ENCODE data around the gene AKAP12. TPM values are rescaled to one million over a fixed set of nuclear protein-coding genes. Genes with fewer than 3 reads are reported as not detected.
A peak's percentile ranks its signal among the peaks of the same experiment; 100 is the strongest.

Gene AKAP12
- polyA plus RNA-seq, 1 donor (not counting 4 experiments of a cell fraction or from before 2014, with no cell fraction given) = 0.56 TPM

GRCh38 chr6:151379933-151380847, 140.4 kb downstream of the AKAP12 start:
- Histone ChIP-seq H3K27ac (ENCODE audit: control insufficient read depth, insufficient read depth, low read length) (peak overlapping the region; percentile 18), H3K79me2 (ENCODE audit: control insufficient read depth, insufficient read depth, low read length) (peaks cover 50% of the 10 kb centered on the region), H2AFZ (ENCODE audit: control insufficient read depth, low read length) (peak overlapping the region; percentile 74), H4K20me1 (ENCODE audit: control insufficient read depth, extremely low read depth, insufficient read depth, low read length) (peaks cover 2% of the 10 kb centered on the region), H3K4me1 (ENCODE audit: control insufficient read depth, extremely low read depth, insufficient read depth, low read length) (peaks cover 15% of the 10 kb centered on the region), H3K36me3 (ENCODE audit: control insufficient read depth in 2 of 2, extremely low read depth in 1 of 2, insufficient read depth in 2 of 2, low read length in 2 of 2) (peaks cover 0 to under 1% of the 10 kb centered on the region in 2 experiments), H3K4me2 (ENCODE audit: control insufficient read depth, extremely low read depth, insufficient read depth, low read depth, low read length) (peak overlapping the region; percentile 79), H3K9ac (ENCODE audit: control insufficient read depth, extremely low read depth, insufficient read depth, low read length) (peak overlapping the region; percentile 46), H3K27me3 (ENCODE audit: control insufficient read depth, extremely low read depth, insufficient read depth, low read length) (no peaks in the 10 kb centered on the region), H3K9me3 (ENCODE audit: control insufficient read depth, low read depth, low read length) (no peaks in the 10 kb centered on the region), H3K9me1 (ENCODE audit: control insufficient read depth, extremely low read depth, insufficient read depth, low read length) (no peaks in the 10 kb centered on the region), H3K4me3 (ENCODE audit: control insufficient read depth in 2 of 3, extremely low read depth in 1 of 3, insufficient read depth in 2 of 3, low read depth in 1 of 3, low read length in 3 of 3) (peak overlapping the region in 1 of 3 experiments; percentile 11)
- TF ChIP-seq EZH2 (IDR thresholded peaks at IDR 0.05; ENCODE audit: low read length) (no peak), CTCF (optimal IDR thresholded peaks at IDR 0.05 in 1 of 3, IDR thresholded peaks at IDR 0.05 in 1 of 3, conservative IDR thresholded peaks at IDR 0.05 in 1 of 3; ENCODE audit: extremely low read depth in 1 of 3, insufficient read depth in 2 of 3, low read length in 3 of 3) (no peak)
- dilution Hi-C loops (cut with MboI; ENCODE audit: extremely low pct_ligation_motif_present, low sequenced_read_pairs) = no loop called here
- FAIRE-seq (no peak), DNase-seq (ENCODE audit: low read depth, low spot score) (no peak)

- peak overlapping the region; percentile 79 for H3K4me2 ChIP-seq (ENCODE audit: control insufficient read depth, extremely low read depth, insufficient read depth, low read depth, low read length)
Observed at GRCh38 chr6:151380848-151381205, 141.1 kb downstream of the AKAP12 start.

More at GRCh38 chr6:151380848-151381205, 141.1 kb downstream of the AKAP12 start:
- Histone ChIP-seq H3K79me2 (ENCODE audit: control insufficient read depth, insufficient read depth, low read length) (peaks cover 48% of the 10 kb centered on the region), H3K27me3 (ENCODE audit: control insufficient read depth, extremely low read depth, insufficient read depth, low read length) (no peaks in the 10 kb centered on the region), H3K9me3 (ENCODE audit: control insufficient read depth, low read depth, low read length) (no peaks in the 10 kb centered on the region), H3K4me3 (ENCODE audit: control insufficient read depth in 2 of 3, extremely low read depth in 1 of 3, insufficient read depth in 2 of 3, low read depth in 1 of 3, low read length in 3 of 3) (peak overlapping the region in 1 of 3 experiments; percentile 11), H3K4me1 (ENCODE audit: control insufficient read depth, extremely low read depth, insufficient read depth, low read length) (peaks cover 11% of the 10 kb centered on the region), H2AFZ (ENCODE audit: control insufficient read depth, low read length) (peak overlapping the region; percentile 74), H3K36me3 (ENCODE audit: control insufficient read depth in 2 of 2, extremely low read depth in 1 of 2, insufficient read depth in 2 of 2, low read length in 2 of 2) (peaks cover 0 to 2% of the 10 kb centered on the region in 2 experiments), H4K20me1 (ENCODE audit: control insufficient read depth, extremely low read depth, insufficient read depth, low read length) (peaks cover 2% of the 10 kb centered on the region), H3K27ac (ENCODE audit: control insufficient read depth, insufficient read depth, low read length) (no peak overlapping the region), H3K9ac (ENCODE audit: control insufficient read depth, extremely low read depth, insufficient read depth, low read length) (no peak overlapping the region), H3K9me1 (ENCODE audit: control insufficient read depth, extremely low read depth, insufficient read depth, low read length) (no peaks in the 10 kb centered on the region)
- TF ChIP-seq EZH2 (IDR thresholded peaks at IDR 0.05; ENCODE audit: low read length) (no peak), CTCF (optimal IDR thresholded peaks at IDR 0.05 in 1 of 3, IDR thresholded peaks at IDR 0.05 in 1 of 3, conservative IDR thresholded peaks at IDR 0.05 in 1 of 3; ENCODE audit: extremely low read depth in 1 of 3, insufficient read depth in 2 of 3, low read length in 3 of 3) (no peak)
- DNase-seq (ENCODE audit: low read depth, low spot score) = no peak
- FAIRE-seq = no peak
- dilution Hi-C loops (cut with MboI; ENCODE audit: extremely low pct_ligation_motif_present, low sequenced_read_pairs) = no loop called here
